NOMO-1 treated with dmso at 0.1 percent for 144 hours (cell line): ENCODE measurements around the gene JPH3.
"Not testable (repeated sequence)": the region's sequence is repeated elsewhere in the genome, so short reads cannot be mapped to it uniquely, and the experiment has no call there.

Experiments used
- DNase-seq: peaks from one replicate; lab custom pipeline; 2025; ENCODE audit not compliant: unreplicated experiment; lab: John Stamatoyannopoulos, UW

Gene JPH3

GRCh38 chr16:87708881-87709638 lies 106.8 kb downstream of the JPH3 start:
- DNase-seq, result no peak

GRCh38 chr16:87709677-87710076 lies 107.4 kb downstream of the JPH3 start:
- no peak for DNase-seq

GRCh38 chr16:87710887-87711286 lies 108.6 kb downstream of the JPH3 start:
- DNase-seq, result no peak

GRCh38 chr16:87712184-87712762 lies 110.0 kb downstream of the JPH3 start:
- DNase-seq, result no peak

GRCh38 chr16:87713451-87714229 lies 111.3 kb downstream of the JPH3 start:
- DNase-seq, result no peak

- DNase-seq, result no peak
Measured at GRCh38 chr16:87715231-87715630, 112.9 kb downstream of the JPH3 start.

- DNase-seq, result no peak
Measured at GRCh38 chr16:87715658-87716057, 113.3 kb downstream of the JPH3 start.

GRCh38 chr16:87718831-87719230 lies 116.5 kb downstream of the JPH3 start:
- not testable (repeated sequence) for DNase-seq

GRCh38 chr16:87720446-87720845 lies 118.1 kb downstream of the JPH3 start:
- no peak for DNase-seq

GRCh38 chr16:87721622-87722585 lies 119.6 kb downstream of the JPH3 start:
- DNase-seq, result no peak

GRCh38 chr16:87722590-87723225 lies 120.4 kb downstream of the JPH3 start:
- DNase-seq, result no peak

- no peak for DNase-seq
Measured at GRCh38 chr16:87723226-87723623, 120.9 kb downstream of the JPH3 start.

GRCh38 chr16:87724490-87725291 lies 122.4 kb downstream of the JPH3 start:
- DNase-seq, result no peak

- DNase-seq, result no peak
Measured at GRCh38 chr16:87725596-87726235, 123.4 kb downstream of the JPH3 start.

GRCh38 chr16:87726577-87726976 lies 124.3 kb downstream of the JPH3 start:
- not testable (repeated sequence) for DNase-seq

GRCh38 chr16:87727346-87727745 lies 125.0 kb downstream of the JPH3 start:
- DNase-seq, result no peak

GRCh38 chr16:87728026-87728425 lies 125.7 kb downstream of the JPH3 start:
- DNase-seq, result no peak

- DNase-seq, result no peak
Measured at GRCh38 chr16:87729266-87729954, 127.1 kb downstream of the JPH3 start.
